ENCODE results near the gene CRYBB3.
"Not testable (repeated sequence)": the region's sequence is repeated elsewhere in the genome, so short reads cannot be mapped to it uniquely, and the experiment has no call there.

The CRYBB3 gene

GRCh38 chr22:25207553-25208157 is 8.0 kb downstream of the CRYBB3 start:
- DNase-seq = no peak

GRCh38 chr22:25208328-25208727 is 8.7 kb downstream of the CRYBB3 start:
- no peak for DNase-seq

GRCh38 chr22:25208743-25209505 is 9.3 kb downstream of the CRYBB3 start:
- DNase-seq = no peak

- no peak for DNase-seq
Observed at GRCh38 chr22:25210793-25211192, 11.1 kb downstream of the CRYBB3 start.

GRCh38 chr22:25212337-25212736 is 12.7 kb downstream of the CRYBB3 start:
- DNase-seq = no peak

- DNase-seq = no peak
Observed at GRCh38 chr22:25213221-25213620, 13.6 kb downstream of the CRYBB3 start.

- DNase-seq = no peak
Observed at GRCh38 chr22:25216230-25216629, 16.6 kb downstream of the CRYBB3 start.

- no peak for DNase-seq
Observed at GRCh38 chr22:25219211-25219689, 19.6 kb downstream of the CRYBB3 start, which contains the start of gene CRYBB2. CRYBB2 (plus strand) TSS chr22:25219639; CDS start chr22:25221430, 1,791 bp downstream.

GRCh38 chr22:25219948-25220442 is 20.3 kb downstream of the CRYBB3 start:
- no peak for DNase-seq

GRCh38 chr22:25221790-25222189 is 22.1 kb downstream of the CRYBB3 start:
- DNase-seq = no peak

GRCh38 chr22:25223269-25223850 is 23.7 kb downstream of the CRYBB3 start:
- no peak for DNase-seq

GRCh38 chr22:25228822-25229221 is 29.2 kb downstream of the CRYBB3 start:
- DNase-seq = no peak

- DNase-seq = not testable (repeated sequence)
Observed at GRCh38 chr22:25230760-25231159, 31.1 kb downstream of the CRYBB3 start.

GRCh38 chr22:25232301-25232700 is 32.6 kb downstream of the CRYBB3 start:
- no peak for DNase-seq

GRCh38 chr22:25233706-25234105 is 34.0 kb downstream of the CRYBB3 start:
- not testable (repeated sequence) for DNase-seq

- DNase-seq = peak; percentile 39
Observed at GRCh38 chr22:25235547-25236290, 36.1 kb downstream of the CRYBB3 start.

GRCh38 chr22:25236417-25236816 is 36.8 kb downstream of the CRYBB3 start:
- DNase-seq = no peak

- DNase-seq = no peak
Observed at GRCh38 chr22:25237503-25237902, 37.8 kb downstream of the CRYBB3 start.

- not testable (repeated sequence) for DNase-seq
Observed at GRCh38 chr22:25238058-25238457, 38.4 kb downstream of the CRYBB3 start.

GRCh38 chr22:25255169-25255568 is 55.5 kb downstream of the CRYBB3 start:
- not testable (repeated sequence) for DNase-seq
